GM18907 (cell line): ENCODE measurements around the gene TMC1.
"Not testable (repeated sequence)": the region's sequence is repeated elsewhere in the genome, so short reads cannot be mapped to it uniquely, and the experiment has no call there.

ENCODE experiments used
- ATAC-seq: cut with Tn5 transposase; IDR thresholded peaks from one replicate; pipeline ENCODE4 v1.9.1; 2021; ENCODE audit warnings: mild to moderate bottlenecking, moderate library complexity; ENCODE audit not compliant: unreplicated experiment

The TMC1 gene

GRCh38 chr9:72524820-72525540 lies 3.6 kb downstream of the TMC1 start:
- peak; percentile 46 for ATAC-seq

- peak; percentile 85 for ATAC-seq
Measured at GRCh38 chr9:72526901-72527800, 5.7 kb downstream of the TMC1 start.

- no peak for ATAC-seq
Measured at GRCh38 chr9:72527801-72528195, 6.4 kb downstream of the TMC1 start.

GRCh38 chr9:72529531-72529930 lies 8.1 kb downstream of the TMC1 start:
- no peak for ATAC-seq

- no peak for ATAC-seq
Measured at GRCh38 chr9:72533322-72533721, 11.9 kb downstream of the TMC1 start.

- no peak for ATAC-seq
Measured at GRCh38 chr9:72534931-72535330, 13.5 kb downstream of the TMC1 start.

GRCh38 chr9:72537011-72537545 lies 15.7 kb downstream of the TMC1 start:
- no peak for ATAC-seq

- no peak for ATAC-seq
Measured at GRCh38 chr9:72537671-72538070, 16.3 kb downstream of the TMC1 start.

GRCh38 chr9:72538921-72539702 lies 17.7 kb downstream of the TMC1 start:
- ATAC-seq, result no peak

- no peak for ATAC-seq
Measured at GRCh38 chr9:72539824-72540347, 18.5 kb downstream of the TMC1 start.

- ATAC-seq, result no peak
Measured at GRCh38 chr9:72540348-72540873, 19.0 kb downstream of the TMC1 start.

GRCh38 chr9:72542537-72542833 lies 21.1 kb downstream of the TMC1 start:
- not testable (repeated sequence) for ATAC-seq

- ATAC-seq, result no peak
Measured at GRCh38 chr9:72542917-72543316, 21.5 kb downstream of the TMC1 start.

- ATAC-seq, result no peak
Measured at GRCh38 chr9:72551306-72551705, 29.9 kb downstream of the TMC1 start.

- ATAC-seq, result no peak
Measured at GRCh38 chr9:72552356-72552755, 30.9 kb downstream of the TMC1 start.

- no peak for ATAC-seq
Measured at GRCh38 chr9:72554221-72554641, 32.8 kb downstream of the TMC1 start.

GRCh38 chr9:72557549-72557948 lies 36.1 kb downstream of the TMC1 start:
- ATAC-seq, result no peak

- ATAC-seq, result no peak
Measured at GRCh38 chr9:72560086-72560485, 38.7 kb downstream of the TMC1 start.

GRCh38 chr9:72563806-72564205 lies 42.4 kb downstream of the TMC1 start:
- no peak for ATAC-seq

GRCh38 chr9:72564479-72565281 lies 43.3 kb downstream of the TMC1 start:
- ATAC-seq, result peak; percentile 61
